ENCODE data around the gene ARHGAP10.

GRCh38 chr4:148068065-148068911 lies 336.4 kb downstream of the ARHGAP10 start:
- TF ChIP-seq CTCF (IDR thresholded peaks at IDR 0.05) (peak; percentile 13), EZH2 (IDR thresholded peaks at IDR 0.05) (no peak), EZH2phosphoT487 (IDR thresholded peaks at IDR 0.05) (no peak)

All from neural progenitor cell (in vitro differentiated cells).